Suprapubic skin (tissue), 4 donors: ENCODE data around the gene ORAI2. TPM values are rescaled to one million over a fixed set of nuclear protein-coding genes. Genes with fewer than 3 reads are reported as not detected.

Source experiments
- DNase-seq, 2 donors: peaks; one replicate each; pipeline ENCODE4 v3.0.0-alpha.2; 2019; ENCODE audit warnings: low spot score in 2 of 2
- H3K27ac ChIP-seq: fragments of 200-600 bp; sonication (generic); one replicate; pipeline ENCODE4 v1.5.1; 2019
- H3K27me3 ChIP-seq: fragments of 200-600 bp; sonication (generic); one replicate; pipeline ENCODE4 v1.5.1; 2019
- H3K36me3 ChIP-seq: fragments of 200-600 bp; sonication (generic); one replicate; pipeline ENCODE4 v1.5.1; 2019
- H3K4me1 ChIP-seq: fragments of 200-600 bp; sonication (generic); one replicate; pipeline ENCODE4 v1.5.1; 2019
- H3K4me3 ChIP-seq: fragments of 200-600 bp; sonication (generic); one replicate; pipeline ENCODE4 v1.5.1; 2019; ENCODE audit warnings: mild to moderate bottlenecking
- H3K9me3 ChIP-seq: fragments of 200-600 bp; sonication (generic); one replicate; pipeline ENCODE4 v1.5.1; 2019
- CTCF ChIP-seq, 2 donors: fragments of 200-600 bp in 1 of 2; fragments of 450-650 bp in 1 of 2; sonication (generic) in 1 of 2; IDR thresholded peaks; one replicate each; pipeline ENCODE4 v1.5.1; 2016 to 2019; ENCODE audit warnings: antibody characterized with exemption in 2 of 2, mild to moderate bottlenecking in 1 of 2, moderate library complexity in 1 of 2
- EP300 ChIP-seq: sonication (generic); formaldehyde crosslinking; IDR thresholded peaks from one replicate; pipeline ENCODE4 v1.6.1; 2017; ENCODE audit warnings: antibody characterized with exemption
- POLR2A ChIP-seq, 2 donors: fragments of 450-650 bp; IDR thresholded peaks; one replicate each; pipeline ENCODE4 v1.6.1; 2017; ENCODE audit warnings: antibody characterized with exemption in 2 of 2, mild to moderate bottlenecking in 2 of 2, moderate library complexity in 2 of 2
- POLR2AphosphoS5 ChIP-seq, 3 donors: sonication (generic); formaldehyde crosslinking; IDR thresholded peaks; one replicate each; pipeline ENCODE4 v1.6.1; 2017; ENCODE audit warnings: antibody characterized with exemption in 3 of 3
- WGBS: methylation state at CpG from one replicate; pipeline ENCODE4 v1.1.5; 2018; 5-methylcytosine and 5-hydroxymethylcytosine counted together
- total RNA-seq, 4 donors: library from RNA; depleted of rRNA; stranded (reverse); fragments of >200 nt; gene quantifications; one replicate each; pipeline ENCODE4 v1.1.0, GENCODE V29; 2016

ORAI2 gene
- total RNA-seq, 4 donors from 2014 or later = 4.3 to 7.0 (median 5.0) TPM

GRCh38 chr7:102459221-102459844, 26.0 kb downstream of the ORAI2 start:
- Histone ChIP-seq H3K4me1 (peaks cover 10% of the 10 kb centered on the region), H3K36me3 (peaks cover 44% of the 10 kb centered on the region), H3K9me3 (no peaks in the 10 kb centered on the region), H3K4me3 (no peak overlapping the region), H3K27me3 (no peaks in the 10 kb centered on the region), H3K27ac (no peak overlapping the region)
- DNase-seq = no peak
- WGBS = 95% methylated on average over 23 of the region's 24 CpGs
- TF ChIP-seq EP300 (no peak), POLR2AphosphoS5 (IDR thresholded peaks at IDR 0.05) (no peak), POLR2A (IDR thresholded peaks at IDR 0.05) (no peak), CTCF (IDR thresholded peaks at IDR 0.05) (no peak)

GRCh38 chr7:102460467-102460866, 27.1 kb downstream of the ORAI2 start:
- no peak overlapping the region for H3K27ac ChIP-seq
- no peak for DNase-seq
- peaks cover 40% of the 10 kb centered on the region for H3K36me3 ChIP-seq
- H3K4me1 ChIP-seq = peaks cover 16% of the 10 kb centered on the region
- TF ChIP-seq CTCF (IDR thresholded peaks at IDR 0.05) (no peak), POLR2AphosphoS5 (IDR thresholded peaks at IDR 0.05) (no peak), EP300 (no peak), POLR2A (IDR thresholded peaks at IDR 0.05) (no peak)
- H3K4me3 ChIP-seq = no peak overlapping the region
- H3K27me3 ChIP-seq = no peaks in the 10 kb centered on the region
- WGBS = 83% methylated on average over 8 of the region's 8 CpGs
- H3K9me3 ChIP-seq = no peaks in the 10 kb centered on the region

GRCh38 chr7:102463841-102464576, 30.6 kb downstream of the ORAI2 start:
- DNase-seq = no peak
- peaks cover 13% of the 10 kb centered on the region for H3K36me3 ChIP-seq
- 10% methylated on average over 24 of the region's 24 CpGs for WGBS
- no peaks in the 10 kb centered on the region for H3K9me3 ChIP-seq
- peak overlapping the region; percentile 11 for H3K27ac ChIP-seq
- peaks cover 34% of the 10 kb centered on the region for H3K4me1 ChIP-seq
- H3K4me3 ChIP-seq = peak overlapping the region; percentile 60
- H3K27me3 ChIP-seq = no peaks in the 10 kb centered on the region
- TF ChIP-seq POLR2AphosphoS5 (IDR thresholded peaks at IDR 0.05) (no peak), CTCF (IDR thresholded peaks at IDR 0.05) (no peak), EP300 (no peak), POLR2A (IDR thresholded peaks at IDR 0.05) (no peak)

- Histone ChIP-seq H3K27ac (peak within 1 kb of the TSS; percentile 11), H3K4me3 (peak within 1 kb of the TSS; percentile 60), H3K36me3 (peaks cover 14% of the 10 kb centered on the region), H3K9me3 (no peaks in the 10 kb centered on the region), H3K27me3 (no peaks in the 10 kb centered on the region), H3K4me1 (peaks cover 34% of the 10 kb centered on the region)
- TF ChIP-seq EP300 (no peak), POLR2AphosphoS5 (IDR thresholded peaks at IDR 0.05) (peak in 1 of 3 donors; percentile 54), POLR2A (IDR thresholded peaks at IDR 0.05) (peak in 1 of 2 donors; percentile 50), CTCF (IDR thresholded peaks at IDR 0.05) (peak in 1 of 2 donors; percentile 25)
- 0% methylated on average over 10 of the region's 81 CpGs for WGBS
- peak; percentile 96 to 97 for DNase-seq
Measured at GRCh38 chr7:102464577-102465280, 31.4 kb downstream of the ORAI2 start, which contains the start of the genes ALKBH4 and LRWD1. Gene ALKBH4 (minus strand): TSS chr7:102464863. CDS start chr7:102464836, 27 bp downstream. Gene LRWD1 (plus strand): TSS chr7:102464984. CDS start chr7:102465081, 97 bp downstream.
